Right atrium auricular region (tissue), 2 donors: ENCODE measurements around the gene LCOR. TPM values are rescaled to one million over a fixed set of nuclear protein-coding genes. Genes with fewer than 3 reads are reported as not detected.

Source experiments
- DNase-seq: peaks from one replicate; pipeline ENCODE4 v3.0.0-alpha.2; 2019; ENCODE audit warnings: low spot score
- H3K27ac ChIP-seq, 2 donors: fragments of 200-600 bp; sonication (generic); 1 replicate in 1 of 2; 2 replicates in 1 of 2; pipeline ENCODE4 v1.5.1; 2016 to 2019
- H3K27me3 ChIP-seq, 2 donors: fragments of 200-600 bp; sonication (generic); one replicate each; pipeline versions ENCODE4 v1.5.1 to v1.6.0; 2017 to 2019
- H3K36me3 ChIP-seq: fragments of 200-600 bp; sonication (generic); one replicate; pipeline ENCODE4 v1.5.1; 2016
- H3K4me1 ChIP-seq, 2 donors: fragments of 200-600 bp; sonication (generic); one replicate each; pipeline versions ENCODE4 v1.5.1 to v1.6.0; 2017 to 2019
- H3K4me3 ChIP-seq, 2 donors: fragments of 200-600 bp; sonication (generic); 1 replicate in 1 of 2; 2 replicates in 1 of 2; pipeline ENCODE4 v1.5.1; 2017 to 2019; ENCODE audit warnings: mild to moderate bottlenecking in 1 of 2, moderate library complexity in 1 of 2
- H3K9me3 ChIP-seq, 2 donors: fragments of 200-600 bp; sonication (generic); one replicate each; pipeline ENCODE4 v1.5.1; 2019
- CTCF ChIP-seq, 2 donors: fragments of 200-600 bp; sonication (generic); IDR thresholded peaks; one replicate each; pipeline ENCODE4 v1.5.1; 2019; ENCODE audit warnings: antibody characterized with exemption in 2 of 2
- total RNA-seq, 2 donors: library from RNA; depleted of rRNA; stranded (reverse); fragments of >200 nt; gene quantifications; one replicate each; pipeline ENCODE4 v1.1.0, GENCODE V29; 2016

LCOR gene
- total RNA-seq, 2 donors from 2014 or later = 10.2 to 12.2 TPM

DNA sequence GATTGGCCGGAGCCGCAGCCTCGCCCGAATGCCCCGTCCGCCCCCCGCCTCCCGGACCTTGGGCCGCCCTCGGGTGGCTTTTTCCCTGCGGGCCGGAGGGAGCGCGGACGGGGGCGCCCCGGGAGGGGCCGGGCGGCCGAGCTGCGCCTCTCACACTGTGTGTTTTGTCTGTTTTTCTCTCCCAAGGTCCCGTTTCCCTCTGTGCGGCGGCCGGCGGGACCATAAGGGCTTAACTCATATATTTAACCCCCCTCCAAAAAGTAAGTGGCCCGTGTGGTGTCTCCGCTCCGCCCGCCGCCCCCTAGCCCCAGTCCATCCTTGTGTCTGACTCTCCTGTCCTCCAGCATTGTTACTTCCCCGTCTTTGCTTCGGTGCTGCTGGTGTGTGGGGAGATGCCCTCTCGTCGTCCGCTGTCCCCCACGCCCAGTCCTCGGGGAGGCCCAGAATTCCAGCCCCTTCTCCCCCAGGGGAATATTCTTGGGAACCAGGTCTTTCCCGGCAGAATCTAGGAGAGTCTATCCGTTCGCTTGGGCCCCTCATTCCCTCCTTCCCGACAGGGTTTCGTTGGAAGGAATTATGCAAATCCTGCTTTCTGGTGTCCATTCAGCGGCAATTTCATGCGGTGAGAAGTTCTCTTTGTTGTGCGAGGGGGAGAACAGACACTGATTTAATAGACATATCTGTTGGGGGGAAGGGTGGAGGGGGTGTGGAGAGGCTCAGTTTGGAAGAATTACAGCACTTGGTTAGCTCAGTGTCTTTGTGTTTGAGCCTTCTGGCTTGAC is 1.3 kb downstream of the LCOR start:
- DNase-seq = no peak
- Histone ChIP-seq H3K27me3 (no peaks in the 10 kb centered on the region), H3K36me3 (no peaks in the 10 kb centered on the region), H3K9me3 (no peaks in the 10 kb centered on the region), H3K4me3 (peak overlapping the region; percentile 74 to 97), H3K4me1 (peaks cover 0 to 46% of the 10 kb centered on the region in 2 donors), H3K27ac (peak overlapping the region; percentile 97 to 98)
- no peak for TF ChIP-seq CTCF (IDR thresholded peaks at IDR 0.05)

DNA sequence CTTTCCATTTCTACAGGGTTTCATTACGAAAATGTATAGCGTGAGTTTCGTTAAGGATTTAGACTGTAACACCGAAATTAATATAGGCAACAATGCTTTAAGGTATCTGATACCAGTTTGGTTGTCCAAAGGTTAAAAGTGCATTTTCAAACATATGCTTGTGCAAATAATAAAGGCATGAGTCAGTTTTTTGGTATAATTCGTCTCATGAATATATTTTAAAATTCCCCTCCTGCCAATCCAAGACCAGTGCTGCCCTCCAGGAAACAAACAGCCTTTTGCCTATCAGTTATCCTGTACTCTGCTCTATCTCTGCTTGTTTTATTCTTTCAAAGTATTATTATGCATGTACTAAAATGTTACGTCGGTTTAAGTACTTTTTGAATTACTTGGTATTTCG is 2.0 kb downstream of the LCOR start:
- Histone ChIP-seq H3K4me1 (peaks cover 0 to 46% of the 10 kb centered on the region in 2 donors), H3K27ac (peak overlapping the region; percentile 97 to 98)

GRCh38 chr10:96835899-96836298 is 3.8 kb downstream of the LCOR start:
- H3K4me3 ChIP-seq = no peak overlapping the region

More for the DNA sequence above, 2.0 kb downstream of the LCOR start:
- Histone ChIP-seq H3K4me3 (peak overlapping the region in 1 of 2 donors; percentile 97), H3K9me3 (no peaks in the 10 kb centered on the region), H3K36me3 (no peaks in the 10 kb centered on the region), H3K27me3 (no peaks in the 10 kb centered on the region)
- no peak for DNase-seq
- no peak for TF ChIP-seq CTCF (IDR thresholded peaks at IDR 0.05)

GRCh38 chr10:96838529-96838928 is 6.4 kb downstream of the LCOR start:
- no peaks in the 10 kb centered on the region for H3K27me3 ChIP-seq
- no peak for TF ChIP-seq CTCF (IDR thresholded peaks at IDR 0.05)
- DNase-seq = no peak
- H3K36me3 ChIP-seq = no peaks in the 10 kb centered on the region
- H3K4me1 ChIP-seq = peaks cover 0 to 47% of the 10 kb centered on the region in 2 donors
- H3K9me3 ChIP-seq = no peaks in the 10 kb centered on the region
- no peak overlapping the region for H3K4me3 ChIP-seq
- H3K27ac ChIP-seq = no peak overlapping the region

More at GRCh38 chr10:96835899-96836298, 3.8 kb downstream of the LCOR start:
- H3K27ac ChIP-seq = peak overlapping the region; percentile 18 to 49
- H3K4me1 ChIP-seq = peaks cover 0 to 44% of the 10 kb centered on the region in 2 donors
- TF ChIP-seq CTCF (IDR thresholded peaks at IDR 0.05) = no peak
- DNase-seq = no peak
- H3K9me3 ChIP-seq = no peaks in the 10 kb centered on the region
- H3K27me3 ChIP-seq = no peaks in the 10 kb centered on the region
- H3K36me3 ChIP-seq = no peaks in the 10 kb centered on the region

DNA sequence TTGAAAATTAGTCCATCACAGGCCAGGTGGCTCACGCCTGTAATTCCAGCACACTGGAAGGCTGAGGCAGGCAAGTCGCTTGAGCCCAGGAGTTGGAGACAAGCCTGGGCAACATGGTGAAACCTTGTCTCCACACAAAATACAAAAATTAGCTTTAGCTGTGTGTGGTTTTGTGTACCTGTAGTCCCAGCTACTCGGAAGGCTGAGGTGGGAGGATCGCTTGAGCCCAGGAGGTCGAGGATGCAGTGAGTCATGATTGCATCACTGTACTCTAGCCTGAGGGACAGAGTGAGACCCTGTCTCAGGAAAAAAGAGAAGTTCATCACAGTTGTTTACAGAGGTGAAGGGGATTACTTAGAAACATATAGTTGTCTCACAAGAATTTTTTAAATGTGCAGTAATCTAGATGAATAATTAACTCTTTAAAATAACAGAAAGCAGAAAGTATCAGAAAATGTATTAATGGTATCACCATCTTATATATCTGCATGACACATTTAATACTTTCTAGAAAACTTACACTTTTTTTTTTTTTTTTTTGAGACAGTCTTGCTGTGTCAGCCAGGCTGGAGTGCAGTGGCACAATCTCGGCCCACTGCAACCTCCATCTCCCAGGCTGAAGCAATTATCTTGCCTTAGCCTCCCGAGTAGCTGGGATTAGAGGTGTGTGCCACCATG is 8.9 kb downstream of the LCOR start:
- H3K9me3 ChIP-seq = no peaks in the 10 kb centered on the region
- no peak overlapping the region for H3K4me3 ChIP-seq
- no peak for TF ChIP-seq CTCF (IDR thresholded peaks at IDR 0.05)
- H3K27ac ChIP-seq = no peak overlapping the region
- no peak for DNase-seq
- H3K27me3 ChIP-seq = no peaks in the 10 kb centered on the region
- no peaks in the 10 kb centered on the region for H3K36me3 ChIP-seq
- peaks cover 0 to 35% of the 10 kb centered on the region in 2 donors for H3K4me1 ChIP-seq
